Stimulated activated CD4-positive, alpha-beta T cell treated with anti-CD3 and anti-CD28 coated beads, Interleukin-4, amount 100 ng/mL, for 1 hour (primary cell): Measurements from ENCODE around the gene DPH2.

Source experiments
- DNase-seq: peaks from one replicate; pipeline ENCODE4 v3.0.0-alpha.2; 2020

Gene DPH2

DNA sequence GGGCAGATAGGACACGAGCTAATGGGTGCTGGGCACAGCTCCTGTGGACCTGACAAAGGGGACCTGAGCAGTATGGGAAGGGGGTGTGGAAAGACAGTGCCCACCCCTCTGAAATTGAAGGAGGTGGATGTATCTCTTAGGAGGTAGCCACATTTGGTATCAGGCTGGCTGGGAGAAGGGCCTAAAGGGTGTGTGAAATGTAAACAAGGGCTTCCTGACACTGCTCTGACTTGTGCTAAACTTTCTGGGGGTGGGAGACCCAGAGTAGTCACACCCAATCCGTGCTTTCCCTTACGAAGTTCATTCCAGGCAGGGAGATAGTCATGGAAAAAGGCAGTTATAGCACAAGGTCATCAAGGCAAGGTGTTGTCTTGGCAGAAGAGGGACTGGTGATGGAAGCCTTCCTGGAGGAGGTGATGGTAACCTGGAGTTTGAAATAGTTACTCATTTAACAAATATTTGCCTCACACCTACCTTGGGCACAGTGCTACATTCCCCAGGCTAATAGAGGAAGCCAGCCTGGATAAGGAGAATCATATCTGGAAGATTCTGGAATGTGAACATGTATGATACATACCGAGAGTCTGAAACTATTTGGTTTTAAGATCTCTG, 16.3 kb downstream of the DPH2 start:
- DNase-seq, result no peak

DNA sequence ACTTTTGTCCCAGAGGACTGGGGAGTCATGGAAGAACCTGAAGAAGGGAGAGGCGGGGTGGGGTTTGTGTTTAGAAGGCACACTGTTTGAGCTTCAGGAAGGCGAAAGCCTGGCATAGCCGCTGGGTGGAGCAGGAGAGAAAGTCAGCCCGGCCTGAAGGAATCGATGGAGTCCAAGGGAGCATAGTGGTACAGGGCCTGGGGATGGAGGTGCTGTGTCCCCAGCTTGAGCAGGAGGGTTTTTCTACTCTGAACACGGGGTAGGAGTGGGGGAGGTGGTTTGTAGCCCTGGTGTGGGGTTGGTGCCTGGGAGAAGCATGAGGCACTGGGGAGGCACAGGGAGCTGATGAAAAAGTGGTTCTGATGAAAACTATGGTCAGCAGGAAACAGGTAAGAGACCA, 16.9 kb downstream of the DPH2 start:
- DNase-seq, result no peak

DNA sequence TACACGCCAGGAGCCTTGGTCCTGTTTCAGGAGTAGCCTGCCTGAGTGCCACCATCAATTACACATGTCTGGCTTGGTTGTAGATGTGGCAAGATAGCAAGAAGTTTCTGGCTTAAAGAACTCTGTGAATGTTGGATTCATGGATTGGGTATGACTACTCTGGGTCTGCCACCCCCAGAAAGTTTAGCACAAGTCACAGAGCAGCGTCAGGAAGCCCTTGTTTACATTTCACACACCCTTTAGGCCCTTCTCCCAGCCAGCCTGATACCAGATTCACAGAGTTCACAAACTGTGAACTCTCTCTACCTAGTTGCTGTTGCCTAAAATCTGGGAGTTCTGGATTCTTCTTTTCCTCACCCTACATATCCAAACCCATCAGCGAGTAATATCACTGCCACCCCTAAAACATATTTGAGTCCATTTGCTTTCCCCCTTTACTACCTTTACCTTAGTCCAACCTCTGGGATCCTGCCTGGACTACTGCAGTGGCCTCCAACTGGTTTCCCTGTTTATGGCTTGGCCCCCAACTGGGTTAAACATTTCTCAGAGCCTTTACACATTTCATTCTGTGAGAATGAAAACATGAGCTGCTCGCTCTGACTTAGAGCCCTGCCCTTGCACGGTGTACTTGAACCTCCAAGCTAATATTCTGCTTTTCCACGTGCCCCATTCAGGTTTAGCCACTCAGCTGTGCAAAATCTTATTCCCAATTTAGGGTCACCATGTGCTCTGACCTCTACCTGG, 17.5 kb downstream of the DPH2 start:
- no peak for DNase-seq

DNA sequence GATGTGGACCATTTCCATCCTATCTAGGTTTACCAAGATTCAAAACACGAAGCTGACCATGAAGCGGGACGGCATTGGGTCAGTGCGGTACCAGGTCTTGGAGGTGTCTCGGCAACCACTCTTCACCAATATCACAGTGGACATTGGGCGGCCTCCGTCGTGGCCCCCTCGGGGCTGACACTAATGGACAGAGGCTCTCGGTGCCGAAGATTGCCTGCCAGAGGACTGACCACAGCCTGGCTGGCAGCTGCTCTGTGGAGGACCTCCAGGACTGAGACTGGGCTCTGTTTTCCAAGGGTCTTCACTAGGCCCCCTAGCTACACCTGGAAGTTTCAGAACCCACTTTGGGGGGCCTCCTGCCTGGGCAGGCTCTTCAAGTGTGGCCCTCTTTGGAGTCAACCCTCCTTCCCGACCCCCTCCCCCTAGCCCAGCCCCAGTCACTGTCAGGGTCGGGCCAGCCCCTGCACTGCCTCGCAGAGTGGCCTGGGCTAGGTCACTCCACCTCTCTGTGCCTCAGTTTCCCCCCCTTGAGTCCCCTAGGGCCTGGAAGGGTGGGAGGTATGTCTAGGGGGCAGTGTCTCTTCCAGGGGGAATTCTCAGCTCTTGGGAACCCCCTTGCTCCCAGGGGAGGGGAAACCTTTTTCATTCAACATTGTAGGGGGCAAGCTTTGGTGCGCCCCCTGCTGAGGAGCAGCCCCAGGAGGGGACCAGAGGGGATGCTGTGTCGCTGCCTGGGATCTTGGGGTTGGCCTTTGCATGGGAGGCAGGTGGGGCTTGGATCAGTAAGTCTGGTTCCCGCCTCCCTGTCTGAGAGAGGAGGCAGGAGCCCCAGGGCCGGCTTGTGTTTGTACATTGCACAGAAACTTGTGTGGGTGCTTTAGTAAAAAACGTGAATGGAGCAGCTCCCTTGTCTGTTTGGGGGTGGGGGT, 20.7 kb downstream of the DPH2 start:
- DNase-seq, result no peak

DNA sequence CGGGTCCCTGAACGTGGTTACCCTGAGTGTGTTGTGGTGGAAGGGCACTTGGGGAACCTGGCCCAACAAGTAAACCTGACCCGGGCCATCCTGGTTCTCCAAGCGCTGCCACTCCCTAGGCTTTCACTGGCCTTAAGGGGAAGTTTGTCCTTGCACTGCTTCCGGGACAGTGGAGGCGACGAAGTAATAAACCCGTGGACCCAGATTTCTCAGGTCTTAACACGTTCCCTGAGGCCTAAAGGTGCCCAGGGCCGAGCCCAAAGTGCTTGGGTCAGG, 21.3 kb downstream of the DPH2 start:
- no peak for DNase-seq

DNA sequence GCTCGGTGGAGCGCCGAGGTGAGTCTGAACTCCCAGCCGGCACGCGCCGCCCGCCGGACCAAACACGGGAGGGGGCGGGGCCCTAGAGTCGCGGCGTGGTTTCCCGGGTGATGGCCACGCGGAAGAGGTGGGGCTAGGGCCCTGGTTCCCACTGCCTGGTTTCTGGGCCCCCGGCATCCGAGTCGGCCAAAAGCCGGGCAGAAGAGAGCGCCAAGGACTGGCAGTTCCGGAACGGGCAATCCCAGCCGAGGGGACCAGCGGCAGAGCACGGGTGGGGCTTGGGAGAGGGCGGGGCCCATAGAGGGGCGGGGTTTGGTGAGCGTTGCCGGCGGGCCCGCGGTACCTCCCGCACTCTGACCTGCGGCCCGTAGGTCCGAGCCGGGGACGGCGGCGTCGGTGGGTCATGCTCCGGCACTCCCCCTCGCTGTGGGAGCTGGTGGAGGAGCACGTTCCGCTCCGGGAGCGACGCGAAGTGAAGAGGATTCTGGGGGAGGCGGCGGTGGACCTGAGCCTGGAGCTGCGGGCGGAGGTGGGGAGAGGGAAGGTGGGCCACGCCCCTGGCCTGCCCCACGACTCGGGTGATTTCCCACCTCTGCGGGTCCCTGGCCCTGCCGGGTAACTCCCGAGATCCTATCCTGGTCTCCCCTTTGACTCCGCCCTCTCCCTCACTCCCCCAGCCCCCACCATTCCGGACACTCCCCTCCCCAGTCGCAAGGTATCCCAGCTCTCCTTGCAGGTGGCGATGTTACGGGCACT, 21.8 kb downstream of the DPH2 start, which contains the start of gene CCDC24:
CCDC24 (plus strand) TSS at position 124 of the 756 bp plus-strand sequence; CDS start at position 404, 280 bp downstream.
- peak; percentile 75 for DNase-seq

DNA sequence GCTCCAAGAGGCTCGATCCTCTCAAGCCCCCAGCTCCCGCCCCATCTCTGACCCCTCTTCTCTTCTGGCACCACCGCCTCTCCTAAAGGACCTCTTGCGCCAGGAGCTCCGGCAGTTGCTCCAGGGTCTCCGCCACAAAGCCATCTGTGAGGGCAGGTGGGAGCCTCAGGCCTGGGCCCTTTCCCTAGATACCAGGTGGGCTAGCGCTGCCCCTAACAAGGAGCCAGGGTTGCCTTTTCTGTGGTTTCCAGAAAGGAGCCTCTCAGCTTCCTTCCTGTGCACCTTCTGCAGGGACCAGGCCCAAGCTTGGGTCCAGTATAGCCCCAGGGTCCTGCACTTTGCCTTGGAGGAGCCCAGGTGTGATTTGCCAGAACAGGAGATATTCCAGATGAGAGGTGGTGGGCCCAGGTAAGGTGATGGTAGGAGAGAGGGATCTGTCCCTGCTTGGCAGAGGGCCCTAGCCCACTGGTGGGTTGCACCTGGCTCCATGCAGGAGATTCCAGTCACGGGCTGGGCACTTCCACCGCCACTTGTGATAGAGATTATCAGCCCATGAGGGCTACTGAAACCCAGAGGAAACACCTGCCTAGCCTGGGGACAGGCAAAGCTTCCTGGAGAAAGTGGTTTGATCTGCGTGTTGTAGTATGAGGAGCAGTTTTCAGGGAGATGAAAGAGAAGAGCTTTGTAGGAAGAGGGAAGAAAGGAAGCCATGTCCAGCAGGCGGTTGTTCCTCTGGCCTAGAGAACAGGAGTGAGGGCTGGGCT, 22.6 kb downstream of the DPH2 start:
- no peak for DNase-seq

DNA sequence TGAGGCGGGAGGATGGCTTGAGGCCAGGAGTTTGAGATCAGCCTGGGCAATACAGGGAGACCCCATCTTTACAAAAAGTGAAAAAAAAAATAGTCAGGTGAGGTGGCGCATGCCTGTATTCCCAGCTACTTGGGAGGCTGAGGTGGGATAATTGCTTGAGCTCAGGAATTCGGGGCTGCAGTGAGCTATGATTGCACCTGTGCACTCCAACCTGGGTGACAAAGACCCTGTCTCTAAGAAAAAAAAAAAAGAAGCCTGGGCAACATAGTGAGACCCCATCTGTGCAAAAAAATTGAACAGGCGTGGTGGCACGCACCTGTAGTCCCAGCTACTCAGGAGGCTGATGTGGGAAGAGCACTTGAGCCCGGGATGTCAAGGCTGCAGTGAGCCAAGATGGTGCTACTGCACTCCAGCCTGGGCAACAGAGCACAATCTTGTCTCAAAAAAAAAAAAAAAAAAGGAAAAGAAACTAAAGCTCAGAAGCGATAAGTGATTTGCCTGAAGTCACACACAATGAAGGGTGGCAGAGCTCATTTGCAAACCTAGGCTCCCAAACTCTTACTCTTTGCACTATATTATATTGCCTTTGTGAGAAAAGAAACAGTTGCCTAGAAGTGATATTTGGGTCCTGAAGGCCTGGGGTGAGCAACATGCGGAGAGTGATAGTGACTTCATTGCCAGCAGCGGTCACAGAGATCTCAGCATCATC, 23.6 kb downstream of the DPH2 start:
- DNase-seq, result no peak

DNA sequence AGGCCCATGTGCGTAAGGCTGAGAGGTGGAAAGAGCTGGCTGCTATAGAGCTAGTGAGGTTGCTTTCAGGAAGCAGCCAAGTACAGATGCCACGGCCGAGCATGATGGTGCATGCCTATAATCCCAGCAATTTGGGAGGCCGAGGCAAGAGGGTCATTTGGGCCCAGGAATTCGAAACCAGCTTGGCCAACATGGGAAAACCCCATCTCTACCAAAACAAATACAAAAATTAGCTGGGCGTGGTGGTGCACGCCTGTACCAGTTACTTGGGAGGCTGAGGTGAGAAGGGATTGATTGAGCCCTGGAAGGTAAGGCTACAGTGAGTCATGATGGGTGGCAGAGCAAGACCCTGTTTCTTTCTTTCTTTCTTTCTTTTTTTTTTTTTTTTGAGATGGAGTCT, 24.3 kb downstream of the DPH2 start:
- no peak for DNase-seq

DNA sequence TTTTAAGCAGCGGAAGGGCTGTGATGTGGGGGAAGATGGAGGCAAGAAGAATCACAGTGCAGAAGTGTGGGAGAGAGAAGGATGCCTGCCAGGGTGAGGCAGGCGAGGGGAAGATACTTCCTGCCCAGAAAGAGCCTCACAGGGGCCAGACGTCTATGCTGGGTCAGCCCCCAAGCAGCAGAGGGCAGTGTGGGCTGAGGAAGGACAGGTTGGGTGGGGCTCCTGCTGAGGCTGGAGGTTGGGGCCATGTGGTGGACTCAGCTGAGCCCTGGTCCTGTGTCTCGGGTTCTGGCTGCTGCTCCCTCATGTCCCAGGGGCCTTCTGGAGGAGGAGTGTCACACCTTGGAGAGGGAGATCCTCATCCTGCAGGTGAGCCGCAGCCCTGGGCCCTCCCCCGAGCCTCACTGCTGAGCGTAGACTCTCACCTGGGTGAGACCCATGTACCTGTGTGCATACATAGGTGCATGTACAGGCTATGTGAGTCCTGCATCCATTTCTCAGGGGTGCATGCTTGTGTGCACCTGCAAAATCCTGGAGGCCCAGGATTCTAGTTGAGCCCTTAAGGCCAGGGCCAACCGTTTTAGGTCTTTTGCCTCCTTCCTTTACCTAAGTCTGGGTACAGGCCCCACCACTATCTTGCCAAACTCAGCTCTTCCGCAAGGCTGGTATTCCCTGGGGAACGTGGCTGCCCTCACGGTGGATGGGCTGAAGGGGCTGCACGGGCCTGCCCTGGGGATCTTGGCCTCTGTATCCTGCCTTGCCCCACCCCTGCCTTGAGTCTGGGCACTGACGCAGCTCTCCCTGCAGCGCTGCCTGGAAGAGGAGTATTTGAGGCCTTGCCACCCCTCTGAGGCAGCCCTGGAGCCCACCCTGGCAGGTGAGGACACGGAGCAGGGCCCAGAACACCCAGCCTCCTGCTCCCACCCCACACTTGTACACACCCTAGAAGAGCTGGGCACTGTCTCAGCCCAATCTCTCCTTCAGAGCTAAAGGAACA, 25.3 kb downstream of the DPH2 start:
- no peak for DNase-seq

DNA sequence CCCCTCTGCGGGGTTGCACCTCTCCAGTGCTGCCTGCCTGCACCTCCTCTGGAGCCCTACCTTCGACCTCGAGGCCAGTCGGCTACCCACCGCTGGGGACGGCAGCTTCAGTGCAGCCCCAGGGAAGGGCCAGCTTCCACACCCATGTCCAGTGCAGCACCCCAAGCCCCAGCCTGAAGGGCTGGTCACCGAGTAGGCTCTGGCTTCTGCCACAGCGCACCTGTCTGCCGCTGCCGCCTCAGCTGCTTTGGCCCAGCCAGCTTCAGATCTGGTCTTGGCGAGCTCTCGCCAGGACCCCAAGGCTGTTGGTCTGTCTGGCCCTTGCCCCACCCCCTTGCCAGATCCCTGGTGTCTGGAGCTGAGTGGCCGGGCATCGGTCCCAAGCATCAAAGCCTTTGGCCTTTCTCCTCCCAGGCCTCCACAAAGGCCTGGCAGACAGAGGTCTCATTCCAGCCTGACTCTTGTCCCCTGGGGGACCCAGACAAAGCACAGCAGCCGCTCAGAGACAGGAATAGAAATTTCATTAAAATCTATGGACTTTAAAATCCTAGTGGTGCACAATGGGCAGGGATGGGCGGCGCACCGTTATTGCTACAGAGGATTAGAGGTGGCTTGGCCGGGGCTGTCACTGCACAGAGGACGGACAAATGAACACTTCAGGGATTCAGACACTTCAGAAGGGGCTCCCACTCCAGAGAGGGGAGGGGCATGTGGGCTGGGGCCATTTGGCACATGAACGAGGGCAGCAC, 26.3 kb downstream of the DPH2 start:
- DNase-seq, result no peak

DNA sequence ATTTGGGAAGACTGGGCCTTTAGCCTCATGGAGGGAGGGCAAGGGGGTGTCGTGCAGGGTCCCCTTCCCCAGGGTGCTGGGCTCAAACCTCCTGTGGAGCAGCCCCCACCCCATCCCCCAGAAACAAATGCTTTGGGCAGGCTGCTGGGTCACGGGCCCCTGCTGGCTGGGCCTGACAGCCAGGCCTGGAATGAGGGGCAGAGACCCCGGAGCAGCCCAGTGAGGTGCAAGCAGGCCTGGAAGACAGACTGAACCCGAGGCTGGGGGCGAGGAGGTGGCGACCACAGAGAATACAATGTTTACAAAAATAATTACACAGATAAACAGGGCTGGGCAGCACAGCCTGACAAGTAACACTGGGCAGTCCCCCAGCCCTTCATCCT, 26.9 kb downstream of the DPH2 start:
- DNase-seq, result no peak

DNA sequence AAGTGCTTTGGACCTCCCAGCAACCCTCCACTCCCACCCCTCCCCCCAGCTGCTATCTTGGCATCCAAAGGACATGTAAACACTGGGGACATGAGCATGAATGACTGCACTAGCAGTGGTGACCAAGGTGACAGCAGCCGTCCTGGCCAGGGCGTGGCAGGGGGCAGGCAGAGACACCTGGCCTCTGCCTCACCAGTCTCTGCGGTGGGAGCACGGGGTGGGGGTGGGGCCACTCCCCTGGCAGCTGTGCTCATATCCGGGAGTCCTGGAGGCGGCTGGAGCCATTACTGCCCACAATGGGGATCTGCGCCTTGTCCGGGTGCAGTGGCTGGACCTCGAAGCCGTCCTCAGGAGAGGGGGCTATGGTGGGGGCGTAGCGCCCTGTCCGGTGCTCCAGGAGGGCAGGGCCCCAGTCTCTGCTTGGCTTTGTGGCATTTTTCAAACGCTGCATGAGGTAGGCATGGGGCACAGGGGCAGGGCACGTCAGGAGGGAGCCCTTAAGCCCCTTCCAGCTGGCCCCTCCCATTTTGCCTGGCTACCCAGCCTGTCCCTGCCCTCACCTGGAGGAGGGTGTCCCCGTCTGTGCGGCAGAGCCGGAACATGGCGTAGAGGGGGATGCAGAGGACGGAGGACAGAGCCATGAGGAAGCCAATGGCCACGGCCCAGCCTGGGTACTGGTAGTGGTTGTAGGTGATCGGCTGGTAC, 27.6 kb downstream of the DPH2 start:
- no peak for DNase-seq

DNA sequence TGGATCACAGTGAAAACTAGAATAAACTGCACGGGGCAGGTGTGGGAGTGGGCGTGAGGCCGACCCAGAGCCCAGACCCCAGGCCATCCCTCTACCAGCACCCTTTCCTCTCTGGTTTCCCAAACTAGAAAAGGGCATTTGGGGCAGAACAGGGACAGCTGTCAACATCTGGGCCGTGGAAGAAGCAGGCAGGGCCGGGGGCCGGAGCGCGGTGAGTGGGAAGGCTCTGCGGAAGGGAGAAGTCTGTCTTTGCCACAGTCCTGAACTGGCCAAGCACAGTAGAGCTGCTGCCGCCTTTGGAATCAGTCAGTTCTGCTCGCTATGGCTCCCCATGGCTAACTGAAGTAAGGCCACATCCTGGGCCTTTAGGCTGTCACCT, 28.2 kb downstream of the DPH2 start:
- DNase-seq, result no peak

DNA sequence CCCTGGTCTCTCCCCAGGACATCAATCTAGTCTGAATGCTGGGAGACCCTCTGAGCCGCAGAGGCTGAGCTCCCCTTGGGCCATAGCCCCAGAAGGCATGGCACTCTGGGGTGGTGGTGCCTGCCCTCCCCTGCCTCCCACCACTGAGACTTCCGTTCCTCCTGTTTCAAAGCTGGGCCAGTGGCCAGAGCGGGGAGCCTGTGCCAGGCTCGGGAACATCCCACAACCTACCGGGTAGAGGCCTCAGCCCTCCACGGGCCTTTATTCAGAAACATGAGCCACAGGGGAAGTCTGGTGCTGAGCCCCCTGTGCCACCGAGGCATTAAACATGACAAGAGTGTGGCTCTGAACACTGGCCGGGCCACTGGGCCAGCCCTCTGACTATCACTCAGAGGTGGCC, 29.6 kb downstream of the DPH2 start:
- DNase-seq, result no peak

DNA sequence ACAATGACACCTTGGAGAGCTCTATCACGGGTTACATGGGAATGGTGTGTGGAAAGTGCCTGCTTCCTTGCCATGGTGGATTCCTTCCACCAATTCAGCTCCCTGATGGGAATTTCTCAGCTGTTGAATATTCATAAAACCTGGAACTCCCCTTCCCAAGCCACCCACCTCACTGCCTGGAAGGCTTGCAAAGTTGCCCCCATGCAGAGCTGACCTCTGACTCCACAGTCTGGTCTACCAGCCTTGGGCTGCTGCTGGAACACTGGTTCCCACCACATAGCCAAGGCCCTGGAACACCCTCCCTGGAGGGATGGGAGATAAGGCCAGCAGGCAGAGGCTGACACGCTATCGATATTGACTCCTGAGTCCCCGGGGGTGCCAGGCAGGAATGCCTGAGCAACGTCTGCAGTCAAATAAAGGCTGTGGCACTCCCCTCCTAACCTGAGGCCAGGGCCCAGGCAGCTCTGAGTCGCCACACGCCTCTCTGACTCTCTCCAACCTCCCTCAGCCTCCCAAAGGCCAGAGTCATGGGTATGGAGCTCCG, 30.4 kb downstream of the DPH2 start:
- no peak for DNase-seq

DNA sequence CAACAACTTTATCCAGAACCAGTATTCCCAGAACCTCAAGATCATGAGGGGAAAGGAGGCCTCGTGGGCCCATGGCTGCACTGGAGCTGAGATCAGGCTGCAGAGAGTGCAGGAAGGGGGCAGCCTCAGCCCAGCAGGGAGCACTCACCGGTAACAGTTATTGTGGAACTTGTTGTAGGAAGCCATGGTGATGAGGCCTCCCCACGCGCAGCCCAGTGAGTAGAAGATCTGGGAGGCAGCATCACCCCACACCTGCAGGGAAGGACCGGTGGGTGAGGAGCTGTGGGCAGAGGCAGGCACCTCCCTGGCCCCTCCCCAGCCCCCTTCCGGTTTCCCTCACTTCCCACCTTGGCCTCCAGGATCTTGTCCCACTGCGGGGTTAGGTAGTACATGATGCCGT, 32.4 kb downstream of the DPH2 start:
- no peak for DNase-seq

DNA sequence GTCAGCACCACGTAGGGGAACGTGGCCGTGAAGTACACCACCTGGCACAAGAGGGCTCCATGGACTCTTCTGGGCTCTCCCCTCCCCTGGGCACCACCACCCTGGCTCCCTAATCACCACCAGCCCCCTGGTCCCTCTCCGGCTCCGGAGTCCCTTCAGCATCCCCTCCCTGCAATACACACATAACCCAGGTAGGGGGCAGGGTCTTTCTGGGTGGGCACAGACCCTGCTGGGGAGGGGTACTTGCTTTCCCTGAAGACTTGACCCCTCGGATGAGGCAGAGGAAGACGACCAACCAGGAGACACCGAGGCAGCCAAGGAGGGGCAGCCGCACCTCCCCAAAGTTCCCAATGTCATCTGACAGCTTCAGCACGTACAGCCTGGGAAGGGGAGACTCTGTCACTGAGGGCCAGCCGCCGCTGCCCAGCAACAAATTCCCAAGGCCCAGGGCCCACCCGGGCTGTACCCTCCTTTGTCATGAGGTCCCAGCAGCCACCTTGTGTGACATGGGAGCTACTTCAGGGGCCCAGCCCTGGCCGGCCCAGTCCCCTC, 32.9 kb downstream of the DPH2 start:
- DNase-seq, result no peak
